GM23248 (cell line): ENCODE measurements around the gene RHOBTB1.

Source experiments
- EZH2 ChIP-seq: fragments of 200-600 bp; sonication (generic); IDR thresholded peaks from 2 replicates; pipeline ENCODE4 v1.6.1; 2018; ENCODE audit warnings: antibody characterized with exemption, mild to moderate bottlenecking; ENCODE audit not compliant: insufficient read depth, poor library complexity, severe bottlenecking
- EZH2phosphoT487 ChIP-seq: fragments of 200-600 bp; sonication (generic); IDR thresholded peaks from 2 replicates; pipeline ENCODE4 v1.6.1; 2018; ENCODE audit warnings: antibody characterized with exemption, moderate library complexity, mild to moderate bottlenecking, low read depth; ENCODE audit not compliant: insufficient read depth

GRCh38 chr10:60896033-60896432, 48.0 kb downstream of the RHOBTB1 start:
- no peak for TF ChIP-seq EZH2phosphoT487
- TF ChIP-seq EZH2 = no peak
